ENCODE results near the gene PAK6. TPM values are rescaled to one million over a fixed set of nuclear protein-coding genes. Genes with fewer than 3 reads are reported as not detected.

The PAK6 gene
- polyA plus RNA-seq, 2 of the 4 experiments (the other 2 are of a cell fraction): 0.10 to 0.16 TPM

GRCh38 chr15:40300771-40301170 is 61.9 kb downstream of the PAK6 start:
- 39% methylated on average over 2 of the region's 2 CpGs for WGBS (ENCODE audit: missing lambda C conversion rate)
- FAIRE-seq (no peak), ATAC-seq (no peak), DNase-seq (ENCODE audit: low read depth in 1 of 2, low spot score in 1 of 2) (no peak)
- POLR2A ChIA-PET: no interaction called here
- CTCF ChIA-PET: interaction anchor here (1.1 to 2.4 kb wide), 6 partner anchors 9 to 44 kb away, joined by 3 to 9 read pairs (median 6); no protein-coding TSS in a partner anchor
- H3K4me2 ChIP-seq: no peak overlapping the region
- no peak overlapping the region for H3K4me3 ChIP-seq
- no peak overlapping the region for H3K27ac ChIP-seq
- peaks cover 6% of the 10 kb centered on the region; the same call in 2 of the 3 replicates for H3K9me3 ChIP-seq
- H3K4me1 ChIP-seq: no peaks in the 10 kb centered on the region
- TF ChIP-seq ESRRA (IDR thresholded peaks at IDR 0.05; ENCODE audit: borderline replicate concordance, low read length): no peak

GRCh38 chr15:40301467-40302179 is 62.8 kb downstream of the PAK6 start:
- FAIRE-seq: no peak
- ATAC-seq: no peak
- no peak for DNase-seq (ENCODE audit: low read depth in 1 of 2, low spot score in 1 of 2)

DNA sequence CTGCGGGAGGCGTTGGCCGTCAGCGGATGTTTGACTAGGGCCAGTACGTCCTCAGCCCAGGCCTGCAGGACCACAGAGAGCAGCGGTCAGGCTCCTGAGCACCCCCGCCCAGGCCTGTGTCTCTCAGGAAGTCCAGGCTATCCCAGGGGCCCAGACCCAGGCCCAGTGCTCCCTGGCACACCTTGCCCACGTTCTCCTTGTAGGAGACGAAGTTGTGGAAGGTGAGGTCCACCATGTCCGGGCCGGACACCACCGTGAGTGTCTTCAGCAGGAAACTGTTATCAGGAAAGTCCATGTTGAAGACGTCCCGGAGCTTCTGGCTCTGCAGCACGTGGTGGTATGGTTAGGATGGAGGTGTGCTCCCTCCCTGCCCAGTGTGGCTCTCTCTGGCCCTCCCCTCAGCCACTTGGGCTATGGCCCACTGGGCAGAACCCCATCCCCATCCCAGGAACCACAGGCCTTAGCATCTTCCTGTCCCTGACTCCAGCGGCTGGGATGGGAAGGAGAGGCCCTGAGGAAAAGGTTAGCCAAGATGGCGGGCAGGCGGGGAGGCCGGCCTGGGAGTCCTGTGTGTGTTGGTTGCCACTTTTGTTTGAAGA is 63.5 kb downstream of the PAK6 start:
- POLR2A ChIA-PET: no interaction called here
- CTCF ChIA-PET: interaction anchor here (1.0 to 2.4 kb wide), 6 partner anchors 13 to 36 kb away, joined by 3 to 9 read pairs (median 5); no protein-coding TSS in a partner anchor
- no peak for ATAC-seq
- Histone ChIP-seq H3K9me3 (peaks cover 6% of the 10 kb centered on the region; the same call in 2 of the 3 replicates), H3K4me1 (no peaks in the 10 kb centered on the region), H3K4me3 (no peak overlapping the region), H3K4me2 (no peak overlapping the region), H3K27ac (no peak overlapping the region)
- FAIRE-seq: no peak
- DNase-seq (ENCODE audit: low read depth in 1 of 2, low spot score in 1 of 2): no peak
- 66% methylated on average over 12 of the region's 19 CpGs for WGBS (ENCODE audit: missing lambda C conversion rate)
- TF ChIP-seq FOXS1 (CRISPR knock-in tag; IDR thresholded peaks at IDR 0.05) (no peak), NFE2L2 (conservative IDR thresholded peaks at IDR 0.05; ENCODE audit: low read length) (no peak), MYC (IDR thresholded peaks at IDR 0.05; ENCODE audit: borderline replicate concordance, low read length) (no peak), USF2 (IDR thresholded peaks at IDR 0.05) (no peak), ELK1 (IDR thresholded peaks at IDR 0.05; ENCODE audit: low read depth, low read length) (no peak), RNF2 (IDR thresholded peaks at IDR 0.05; ENCODE audit: borderline replicate concordance, low read depth) (no peak), CHD4 (IDR thresholded peaks at IDR 0.05; ENCODE audit: borderline replicate concordance) (no peak), MAZ (IDR thresholded peaks at IDR 0.05; ENCODE audit: borderline replicate concordance, low read depth, low read length) (no peak)
- TF ChIP-seq, protein P1, sequence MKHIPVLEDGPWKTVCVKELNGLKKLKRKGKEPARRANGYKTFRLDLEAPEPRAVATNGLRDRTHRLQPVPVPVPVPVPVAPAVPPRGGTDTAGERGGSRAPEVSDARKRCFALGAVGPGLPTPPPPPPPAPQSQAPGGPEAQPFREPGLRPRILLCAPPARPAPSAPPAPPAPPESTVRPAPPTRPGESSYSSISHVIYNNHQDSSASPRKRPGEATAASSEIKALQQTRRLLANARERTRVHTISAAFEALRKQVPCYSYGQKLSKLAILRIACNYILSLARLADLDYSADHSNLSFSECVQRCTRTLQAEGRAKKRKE (CRISPR knock-in tag; IDR thresholded peaks at IDR 0.05; ENCODE audit: low read depth): no peak

More at GRCh38 chr15:40301467-40302179, 62.8 kb downstream of the PAK6 start:
- ChIA-PET CTCF (interaction anchor here (0.9 to 2.4 kb wide), 7 partner anchors 8 to 43 kb away, joined by 3 to 9 read pairs (median 5); no protein-coding TSS in a partner anchor), POLR2A (no interaction called here)
- no peak overlapping the region for H3K4me2 ChIP-seq
- peaks cover 6% of the 10 kb centered on the region; the same call in 2 of the 3 replicates for H3K9me3 ChIP-seq
- H3K4me1 ChIP-seq: no peaks in the 10 kb centered on the region
- H3K4me3 ChIP-seq: no peak overlapping the region
- no peak overlapping the region for H3K27ac ChIP-seq
- WGBS (ENCODE audit: missing lambda C conversion rate): 66% methylated on average over 12 of the region's 12 CpGs
- TF ChIP-seq BHLHE40 (IDR thresholded peaks at IDR 0.05; ENCODE audit: low read depth, low read length) (no peak), JUNB (IDR thresholded peaks at IDR 0.05) (no peak), JUN (IDR thresholded peaks at IDR 0.05) (no peak), PHF8 (IDR thresholded peaks at IDR 0.05; ENCODE audit: borderline replicate concordance, low read depth) (no peak), HOXA7 (CRISPR knock-in tag; IDR thresholded peaks at IDR 0.05) (no peak), FOSL2 (IDR thresholded peaks at IDR 0.05) (no peak), FOSL2 (CRISPR knock-in tag; IDR thresholded peaks at IDR 0.05) (no peak), NR3C1 (IDR thresholded peaks at IDR 0.05) (no peak), RFX5 (IDR thresholded peaks at IDR 0.05) (no peak), USF2 (IDR thresholded peaks at IDR 0.05) (no peak), FOSB (CRISPR knock-in tag; IDR thresholded peaks at IDR 0.05) (no peak), TFCP2L1 (CRISPR knock-in tag; IDR thresholded peaks at IDR 0.05) (no peak), POLR2A (IDR thresholded peaks at IDR 0.05; ENCODE audit: low read length) (no peak)
- TF ChIP-seq, protein P2, sequence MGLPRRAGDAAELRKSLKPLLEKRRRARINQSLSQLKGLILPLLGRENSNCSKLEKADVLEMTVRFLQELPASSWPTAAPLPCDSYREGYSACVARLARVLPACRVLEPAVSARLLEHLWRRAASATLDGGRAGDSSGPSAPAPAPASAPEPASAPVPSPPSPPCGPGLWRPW (IDR thresholded peaks at IDR 0.05): no peak
- TF ChIP-seq, protein P3, sequence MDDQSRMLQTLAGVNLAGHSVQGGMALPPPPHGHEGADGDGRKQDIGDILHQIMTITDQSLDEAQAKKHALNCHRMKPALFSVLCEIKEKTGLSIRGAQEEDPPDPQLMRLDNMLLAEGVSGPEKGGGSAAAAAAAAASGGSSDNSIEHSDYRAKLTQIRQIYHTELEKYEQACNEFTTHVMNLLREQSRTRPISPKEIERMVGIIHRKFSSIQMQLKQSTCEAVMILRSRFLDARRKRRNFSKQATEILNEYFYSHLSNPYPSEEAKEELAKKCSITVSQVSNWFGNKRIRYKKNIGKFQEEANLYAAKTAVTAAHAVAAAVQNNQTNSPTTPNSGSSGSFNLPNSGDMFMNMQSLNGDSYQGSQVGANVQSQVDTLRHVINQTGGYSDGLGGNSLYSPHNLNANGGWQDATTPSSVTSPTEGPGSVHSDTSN (IDR thresholded peaks at IDR 0.05): no peak
- TF ChIP-seq, protein P4, sequence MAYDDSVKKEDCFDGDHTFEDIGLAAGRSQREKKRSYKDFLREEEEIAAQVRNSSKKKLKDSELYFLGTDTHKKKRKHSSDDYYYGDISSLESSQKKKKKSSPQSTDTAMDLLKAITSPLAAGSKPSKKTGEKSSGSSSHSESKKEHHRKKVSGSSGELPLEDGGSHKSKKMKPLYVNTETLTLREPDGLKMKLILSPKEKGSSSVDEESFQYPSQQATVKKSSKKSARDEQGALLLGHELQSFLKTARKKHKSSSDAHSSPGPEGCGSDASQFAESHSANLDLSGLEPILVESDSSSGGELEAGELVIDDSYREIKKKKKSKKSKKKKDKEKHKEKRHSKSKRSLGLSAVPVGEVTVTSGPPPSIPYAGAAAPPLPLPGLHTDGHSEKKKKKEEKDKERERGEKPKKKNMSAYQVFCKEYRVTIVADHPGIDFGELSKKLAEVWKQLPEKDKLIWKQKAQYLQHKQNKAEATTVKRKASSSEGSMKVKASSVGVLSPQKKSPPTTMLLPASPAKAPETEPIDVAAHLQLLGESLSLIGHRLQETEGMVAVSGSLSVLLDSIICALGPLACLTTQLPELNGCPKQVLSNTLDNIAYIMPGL (CRISPR knock-in tag; IDR thresholded peaks at IDR 0.05; ENCODE audit: borderline replicate concordance): no peak
- TF ChIP-seq, protein P1 (CRISPR knock-in tag; IDR thresholded peaks at IDR 0.05; ENCODE audit: low read depth): no peak
